Measurements from ENCODE around the gene IFNG. TPM values are rescaled to one million over a fixed set of nuclear protein-coding genes. Genes with fewer than 3 reads are reported as not detected.
A peak's percentile ranks its signal among the peaks of the same experiment; 100 is the strongest.
"Not testable (repeated sequence)": the region's sequence is repeated elsewhere in the genome, so short reads cannot be mapped to it uniquely, and the experiment has no call there.

The IFNG gene
- not detected in 2 replicates for polyA plus RNA-seq (2014; cell fraction: cytosol; rRNA removed)
- polyA plus RNA-seq (2014; cell fraction: nucleus; rRNA removed): 0.80 TPM in 1 of 2 replicates, not detected in the other

DNA sequence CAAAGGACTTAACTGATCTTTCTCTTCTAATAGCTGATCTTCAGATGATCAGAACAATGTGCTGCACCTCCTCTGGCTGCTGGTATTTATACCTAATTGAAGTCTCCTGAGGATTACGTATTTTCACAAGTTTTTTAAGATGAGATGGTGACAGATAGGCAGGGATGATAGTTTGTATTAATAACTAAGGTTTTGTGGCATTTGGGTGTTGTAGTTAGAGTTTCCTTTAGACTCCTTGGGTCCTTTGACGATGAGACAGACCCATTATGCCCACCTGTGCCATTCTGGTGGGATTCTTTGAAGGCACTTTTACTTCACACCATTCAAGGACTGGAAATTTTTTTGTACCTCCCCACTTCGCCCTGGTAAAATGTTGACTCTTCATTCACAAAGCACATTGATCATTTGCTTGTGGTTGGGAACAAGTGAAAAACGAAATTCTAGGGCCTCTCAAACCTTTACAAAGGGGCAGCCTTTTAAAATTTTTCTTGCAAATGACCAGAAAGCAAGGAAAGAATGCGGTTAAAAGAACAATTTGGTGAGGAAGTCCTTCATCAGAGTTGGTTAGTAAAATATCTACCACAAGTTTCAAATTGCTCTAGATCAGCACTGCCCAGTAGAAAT lies at the start of gene IFNG:
Gene IFNG (minus strand): TSS at position 60 of the 624 bp plus-strand sequence. CDS start 125 bp downstream, outside the sequence.
- no peak for DNase-seq (ENCODE audit: low spot score)

DNA sequence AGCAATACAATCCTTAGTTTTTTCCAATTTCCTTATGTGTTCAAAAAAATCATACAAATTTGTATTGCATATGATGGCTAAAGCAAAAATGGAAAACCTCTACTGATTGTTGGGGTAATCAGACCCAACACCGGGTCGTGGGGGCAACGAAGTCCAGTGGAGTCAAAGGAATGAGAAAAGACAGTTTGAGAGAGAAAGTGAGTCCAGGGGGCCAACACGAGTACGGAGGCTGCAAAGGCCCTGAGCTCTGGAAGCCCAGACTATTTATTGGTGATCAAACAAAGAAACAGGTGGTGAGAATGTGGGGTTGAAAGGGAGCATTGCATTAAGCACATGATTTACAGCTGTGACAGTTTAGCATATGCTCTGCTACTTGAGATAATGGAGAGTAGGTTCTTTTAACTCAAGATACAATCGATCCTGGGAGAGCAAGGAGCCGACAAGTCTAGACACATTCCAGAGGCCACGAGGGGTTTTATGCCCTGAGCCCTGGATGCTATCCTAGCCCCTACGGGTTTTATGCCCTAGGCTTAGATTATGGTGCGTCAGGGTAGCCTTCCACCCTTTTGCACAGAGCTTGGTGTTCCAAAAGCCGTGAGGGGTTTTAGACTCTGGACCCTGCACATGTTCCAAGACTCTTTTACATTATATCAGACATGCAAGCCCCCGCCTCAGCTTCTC lies 49.6 kb upstream of the IFNG start:
- DNase-seq (ENCODE audit: low spot score): peak; percentile 99

- DNase-seq (ENCODE audit: low spot score): no peak
Observed at GRCh38 chr12:68207276-68207675, 47.7 kb upstream of the IFNG start.

DNA sequence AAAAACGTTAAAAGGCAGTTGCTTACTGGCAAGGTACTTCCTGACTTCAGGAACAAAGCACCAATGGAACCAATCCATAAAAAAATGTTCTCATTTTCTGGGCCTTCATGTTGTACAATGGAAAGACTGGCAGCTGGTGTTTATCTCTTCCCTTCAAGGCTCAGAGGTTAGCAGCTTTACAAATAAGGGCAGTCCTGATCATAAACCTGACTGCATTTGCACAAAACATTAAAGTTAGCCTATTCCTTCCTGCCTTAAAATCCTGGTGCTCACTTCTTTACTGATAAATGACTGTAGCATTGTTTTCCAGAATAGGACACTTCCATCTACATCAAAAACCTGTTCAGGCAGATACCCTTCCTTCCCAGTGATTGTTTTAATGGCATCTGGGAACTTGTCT lies 46.9 kb upstream of the IFNG start:
- no peak for DNase-seq (ENCODE audit: low spot score)

DNA sequence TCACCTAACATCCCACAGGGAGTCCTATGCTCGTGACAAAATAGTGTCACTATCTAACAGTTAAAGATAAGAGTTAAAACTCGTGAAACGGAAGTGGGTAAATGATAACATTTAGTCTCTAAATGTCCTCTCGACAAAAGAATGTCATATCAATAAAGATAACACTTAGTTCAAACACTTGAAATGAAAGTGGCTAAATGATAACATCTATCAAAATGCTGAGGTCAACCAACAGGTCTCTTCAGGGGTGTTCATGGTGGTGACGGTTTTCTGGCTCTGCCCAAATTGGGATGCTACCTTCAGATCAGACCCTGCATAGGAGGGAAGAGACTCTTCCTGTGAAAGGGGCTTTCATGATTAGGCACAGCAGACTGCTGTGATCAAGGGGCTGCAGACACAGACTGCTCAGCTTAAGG lies 43.9 kb upstream of the IFNG start:
- DNase-seq (ENCODE audit: low spot score): no peak

DNA sequence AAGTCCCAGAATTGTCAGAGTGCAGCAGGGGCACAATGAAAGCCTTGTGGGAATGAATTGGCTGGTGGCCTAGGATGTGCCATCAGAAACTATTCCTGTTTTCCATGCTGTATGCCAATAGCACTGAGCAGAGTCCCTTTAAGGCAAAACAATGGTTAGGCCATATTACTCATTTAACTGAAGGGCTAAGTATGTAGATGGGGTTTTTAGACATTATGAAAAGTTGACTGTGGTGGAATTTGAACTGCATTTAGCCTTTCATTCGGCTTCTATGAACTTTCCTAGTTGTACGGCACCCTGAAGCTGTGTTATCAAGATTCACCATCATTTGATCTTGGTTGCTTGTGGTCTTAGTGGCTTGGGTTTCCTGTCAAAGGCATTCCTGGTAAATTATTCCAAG lies 41.3 kb upstream of the IFNG start:
- no peak for DNase-seq (ENCODE audit: low spot score)

DNA sequence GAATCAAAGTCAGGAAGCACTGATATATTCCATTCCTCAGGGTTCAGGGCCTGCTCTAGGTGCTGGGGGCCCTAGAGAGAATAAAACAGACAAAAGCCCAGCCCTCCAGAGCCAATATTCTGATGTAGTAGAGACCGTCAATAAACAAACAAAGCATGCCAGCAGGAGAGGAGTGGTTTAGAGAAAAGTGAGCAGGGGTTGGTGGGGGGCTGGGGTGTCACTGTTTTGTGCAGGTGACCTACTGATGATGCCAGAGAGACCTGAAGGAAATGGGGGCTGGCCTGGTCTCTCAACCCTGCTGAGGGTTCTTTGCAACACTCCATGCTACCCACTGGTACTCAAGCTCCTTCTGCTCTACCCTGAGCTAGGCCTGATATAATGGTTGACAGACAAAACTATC lies 39.6 kb upstream of the IFNG start:
- DNase-seq (ENCODE audit: low spot score): no peak

- DNase-seq (ENCODE audit: low spot score): no peak
Observed at GRCh38 chr12:68198507-68199086, 39.1 kb upstream of the IFNG start.

DNA sequence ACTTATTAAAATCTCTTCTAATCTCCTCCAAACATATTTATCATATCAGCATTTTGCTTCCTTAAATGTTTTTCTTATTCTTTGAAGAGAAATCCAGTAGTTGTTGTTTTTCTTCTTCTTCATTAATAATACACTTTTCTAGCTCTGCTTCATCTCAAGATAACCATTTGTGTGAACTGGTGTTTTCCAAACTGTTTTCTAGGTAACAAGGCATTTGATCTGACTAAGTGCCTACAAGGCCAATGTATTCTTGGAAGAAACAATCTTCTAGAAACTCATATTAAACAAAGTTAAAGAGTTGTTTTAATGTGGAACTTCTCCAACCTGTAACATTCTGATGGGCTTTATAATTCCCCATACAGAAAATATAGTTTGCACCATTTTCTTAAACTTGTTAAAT lies 30.8 kb upstream of the IFNG start:
- no peak for DNase-seq (ENCODE audit: low spot score)

- DNase-seq (ENCODE audit: low spot score): no peak
Observed at GRCh38 chr12:68189821-68190242, 30.3 kb upstream of the IFNG start.

DNA sequence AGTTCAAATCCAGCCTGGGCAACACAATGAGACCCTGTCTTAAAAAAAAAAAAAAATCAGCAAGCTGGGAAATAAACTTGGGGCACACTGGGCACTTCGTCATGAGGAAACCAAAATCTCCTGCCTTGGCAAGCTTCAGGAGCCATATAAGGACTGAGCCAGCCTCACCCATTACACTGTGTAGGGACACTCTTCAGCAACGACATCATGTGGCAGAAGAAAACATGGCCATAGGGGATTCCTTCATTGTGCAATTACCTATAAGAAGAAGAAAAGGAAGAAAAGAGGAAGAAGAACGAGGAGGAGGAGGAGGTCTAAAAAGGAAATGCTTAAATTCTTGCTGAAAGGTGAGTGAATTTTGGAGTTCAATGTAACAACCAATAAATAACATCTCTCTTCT lies 26.1 kb upstream of the IFNG start:
- no peak for DNase-seq (ENCODE audit: low spot score)

DNA sequence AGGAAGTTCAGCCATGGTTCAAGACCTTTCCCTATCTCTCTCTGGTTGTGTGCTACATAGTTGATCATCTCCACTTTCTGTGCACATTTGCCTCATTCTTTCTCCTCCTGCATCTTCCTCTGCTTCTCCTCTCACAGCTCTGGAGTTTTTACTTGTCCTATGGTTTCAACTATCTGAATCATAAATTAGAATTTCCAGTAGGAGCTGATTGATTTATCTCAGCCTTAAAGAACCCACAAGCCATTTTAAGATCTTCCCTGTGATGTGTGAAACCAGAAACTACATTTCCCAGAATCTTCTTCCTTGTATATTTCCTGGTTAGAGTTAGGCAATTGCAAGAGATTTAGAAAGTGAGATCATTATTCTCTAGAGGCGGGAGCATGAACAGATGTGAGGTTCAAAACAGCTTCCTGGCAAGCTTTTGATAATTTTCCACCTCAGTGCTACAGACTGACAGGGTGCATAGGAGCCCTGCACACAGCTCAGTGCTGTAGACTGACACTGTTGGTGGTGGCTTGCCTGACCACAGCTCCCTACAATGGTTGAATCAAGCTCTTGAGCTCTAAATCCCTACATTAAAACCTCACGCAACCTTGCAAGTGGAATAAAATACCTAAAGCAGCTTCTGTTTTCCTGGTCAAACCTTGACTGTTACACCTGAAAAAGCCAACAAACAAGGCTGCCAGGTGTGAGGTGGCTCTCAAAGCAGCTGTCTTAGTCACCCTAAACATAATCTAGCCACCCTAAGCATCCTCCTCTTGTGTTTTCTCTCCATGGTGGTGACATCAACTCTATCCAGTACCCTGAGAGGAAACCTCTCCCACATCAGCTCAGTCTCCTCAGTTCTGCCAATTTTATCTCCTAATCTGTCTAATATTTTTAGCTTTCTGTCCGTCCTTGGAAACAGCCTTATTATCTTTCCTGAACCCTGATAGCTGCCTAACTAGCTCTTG lies 21.5 kb upstream of the IFNG start:
- no peak for DNase-seq (ENCODE audit: low spot score)

DNA sequence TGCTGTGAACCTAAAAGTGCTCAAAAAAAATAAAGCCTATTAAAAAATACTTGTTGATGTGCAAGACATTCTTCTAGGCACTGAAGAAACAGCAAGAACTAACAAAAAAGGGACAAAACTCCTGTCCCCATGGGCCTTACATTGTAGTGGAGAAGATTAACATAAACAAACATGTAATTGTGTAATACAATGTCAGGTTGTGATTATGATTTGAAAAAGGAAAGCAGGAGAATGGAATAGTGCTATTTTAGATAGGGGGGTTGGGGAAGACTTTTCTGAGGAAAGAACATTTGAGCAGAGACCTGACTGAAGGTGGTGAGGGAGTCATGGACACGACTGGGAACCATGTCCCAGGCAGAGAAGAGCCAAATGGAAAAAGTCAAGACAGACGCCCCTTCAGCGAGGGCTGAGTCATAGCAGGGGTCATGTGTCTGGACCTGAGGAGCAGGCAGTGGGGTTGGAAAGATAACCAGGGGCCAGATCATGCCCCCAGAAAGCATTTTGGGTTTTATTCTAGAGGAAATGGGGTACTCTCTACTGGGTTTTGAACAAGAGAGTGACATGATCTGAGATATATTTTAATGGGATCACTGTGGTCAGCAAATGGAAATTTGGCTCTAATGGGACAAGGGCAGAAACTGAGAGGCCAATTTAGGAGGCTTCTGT lies 19.4 kb upstream of the IFNG start:
- DNase-seq (ENCODE audit: low spot score): no peak

DNA sequence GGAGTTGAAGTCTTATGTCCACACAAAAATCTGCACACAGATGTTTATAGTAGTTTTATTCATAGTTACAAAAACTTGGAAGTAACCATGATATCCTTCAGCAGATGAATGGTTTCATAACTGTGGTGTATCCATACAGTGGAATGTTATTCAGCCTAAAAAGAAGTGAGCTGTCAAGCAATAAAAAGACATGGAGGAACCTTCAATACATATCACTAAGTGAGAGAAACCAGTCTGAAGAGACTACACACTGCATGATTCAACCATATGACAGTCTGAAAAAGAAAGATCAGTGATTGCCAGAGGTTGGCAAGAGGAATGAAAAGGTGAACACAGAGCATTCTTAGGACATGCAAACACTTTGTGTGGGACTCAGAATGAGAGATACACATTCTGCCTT lies 18.6 kb upstream of the IFNG start:
- no peak for DNase-seq (ENCODE audit: low spot score)

DNA sequence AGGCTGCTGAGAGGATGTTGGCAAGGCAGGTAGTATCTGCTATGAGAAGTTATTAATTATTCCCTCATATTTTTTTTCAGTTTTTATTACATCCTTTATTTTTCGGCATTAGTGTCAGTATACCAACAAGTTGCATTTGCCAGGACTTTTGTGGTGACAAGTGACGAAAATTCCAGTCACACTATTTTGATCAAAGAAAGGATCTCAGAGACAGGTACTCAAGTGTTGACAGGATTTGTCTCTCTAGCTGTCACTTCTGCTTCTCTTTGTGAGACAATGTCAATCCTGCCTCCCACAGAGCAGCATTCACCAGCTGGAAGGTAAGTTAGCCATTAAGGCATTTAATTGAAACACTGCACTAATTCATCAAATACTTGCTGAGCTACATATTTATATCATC lies 18.0 kb upstream of the IFNG start:
- DNase-seq (ENCODE audit: low spot score): no peak

DNA sequence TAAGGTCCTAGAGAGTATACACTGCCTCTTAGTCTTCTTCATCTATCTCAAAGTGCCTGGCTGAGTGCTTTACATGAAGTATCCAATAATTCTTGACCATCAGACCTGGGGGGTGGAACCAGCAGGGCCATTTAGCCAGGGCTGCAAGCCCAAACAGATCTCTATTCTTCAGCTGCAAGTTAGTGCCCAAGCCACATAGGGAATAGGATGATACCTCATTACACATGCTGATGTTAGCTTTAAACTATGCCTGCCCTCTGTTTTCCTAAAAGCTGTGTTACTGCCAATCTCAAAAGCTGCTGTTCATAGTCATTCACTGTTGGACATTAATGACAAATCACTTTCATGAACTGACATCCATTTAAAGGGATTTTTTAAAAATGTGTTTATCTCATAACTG lies 16.7 kb upstream of the IFNG start:
- no peak for DNase-seq (ENCODE audit: low spot score)

GRCh38 chr12:68175557-68176061 lies 16.1 kb upstream of the IFNG start:
- DNase-seq (ENCODE audit: low spot score): no peak

DNA sequence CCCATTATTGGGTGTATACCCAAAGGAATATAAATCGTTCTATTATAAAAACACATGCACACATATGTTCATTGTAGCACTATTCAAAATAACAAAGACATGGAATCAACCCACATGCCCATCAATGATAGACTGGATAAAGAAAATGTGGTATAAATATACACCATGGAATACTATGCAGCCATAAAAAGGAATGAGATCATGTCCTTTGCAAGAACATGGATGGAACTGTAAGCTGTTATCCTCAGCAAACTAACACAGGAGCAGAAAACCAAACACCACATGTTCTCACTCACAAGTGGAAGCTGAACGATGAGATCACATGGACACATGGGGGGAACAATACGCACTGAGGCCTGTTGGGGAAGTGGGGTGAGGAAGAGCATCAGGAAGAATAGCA lies 15.2 kb upstream of the IFNG start:
- not testable (repeated sequence) for DNase-seq (ENCODE audit: low spot score)

GRCh38 chr12:68173792-68174191 lies 14.3 kb upstream of the IFNG start:
- DNase-seq (ENCODE audit: low spot score): no peak

GRCh38 chr12:68170726-68171125 lies 11.2 kb upstream of the IFNG start:
- no peak for DNase-seq (ENCODE audit: low spot score)
